ENCODE results near the gene USP24.
"Not testable (repeated sequence)": the region's sequence is repeated elsewhere in the genome, so short reads cannot be mapped to it uniquely, and the experiment has no call there.

USP24 gene

GRCh38 chr1:55231745-55232144, 16.6 kb upstream of the USP24 start:
- no peak for DNase-seq

GRCh38 chr1:55230659-55231058, 15.5 kb upstream of the USP24 start:
- no peak for DNase-seq

GRCh38 chr1:55229726-55230125, 14.6 kb upstream of the USP24 start:
- DNase-seq: not testable (repeated sequence)

- no peak for DNase-seq
Observed at GRCh38 chr1:55225228-55225627, 10.1 kb upstream of the USP24 start.

GRCh38 chr1:55224729-55225128, 9.6 kb upstream of the USP24 start:
- DNase-seq: no peak

GRCh38 chr1:55222152-55222551, 7.0 kb upstream of the USP24 start:
- DNase-seq: no peak

- peak in 2 of 5 experiments; percentile 34 to 57 for DNase-seq
Observed at GRCh38 chr1:55217226-55217986, 2.2 kb upstream of the USP24 start.

- DNase-seq: no peak
Observed at GRCh38 chr1:55216096-55216495, 932 bp upstream of the USP24 start.

- no peak for DNase-seq
Observed at GRCh38 chr1:55214934-55215193, 300 bp downstream of the USP24 start.

- peak in 4 of 5 experiments; percentile 17 to 24 (median 21) for DNase-seq
Observed at GRCh38 chr1:55214212-55214933, 791 bp downstream of the USP24 start.

GRCh38 chr1:55213885-55214211, 1.3 kb downstream of the USP24 start:
- DNase-seq: no peak

GRCh38 chr1:55213151-55213884, 1.8 kb downstream of the USP24 start:
- peak in 1 of 5 experiments; percentile 10 for DNase-seq

GRCh38 chr1:55212349-55213150, 2.6 kb downstream of the USP24 start:
- DNase-seq: peak in 1 of 5 experiments; percentile 15

GRCh38 chr1:55211863-55212262, 3.3 kb downstream of the USP24 start:
- peak in 1 of 5 experiments; percentile 26 for DNase-seq

- DNase-seq: no peak
Observed at GRCh38 chr1:55210990-55211801, 4.0 kb downstream of the USP24 start.

GRCh38 chr1:55209247-55209646, 5.9 kb downstream of the USP24 start:
- DNase-seq: peak in 1 of 5 experiments; percentile 38

GRCh38 chr1:55206210-55206609, 9.0 kb downstream of the USP24 start:
- DNase-seq: no peak

- DNase-seq: no peak
Observed at GRCh38 chr1:55204997-55205396, 10.2 kb downstream of the USP24 start.

- peak in 1 of 5 experiments; percentile 30 for DNase-seq
Observed at GRCh38 chr1:55203064-55203463, 12.1 kb downstream of the USP24 start.

- DNase-seq: no peak
Observed at GRCh38 chr1:55200667-55201066, 14.5 kb downstream of the USP24 start.

- DNase-seq: not testable (repeated sequence)
Observed at GRCh38 chr1:55199735-55200134, 15.4 kb downstream of the USP24 start.

- no peak for DNase-seq
Observed at GRCh38 chr1:55198044-55198443, 17.1 kb downstream of the USP24 start.

Measured in T-helper 2 cell (primary cell).